Gastroesophageal sphincter (tissue), 4 donors: ENCODE results near the gene ELMO3. TPM values are rescaled to one million over a fixed set of nuclear protein-coding genes. Genes with fewer than 3 reads are reported as not detected.
A peak's percentile ranks its signal among the peaks of the same experiment; 100 is the strongest.

Source experiments
- ATAC-seq: fragments of 150-250 bp; one replicate; pipeline ENCODE4 v1.9.1; 2016; ENCODE audit warnings: mild to moderate bottlenecking, moderate library complexity
- H3K27ac ChIP-seq, 4 donors: fragments of 200-600 bp; sonication (generic) in 3 of 4; 1 replicate in 3 of 4; 2 replicates in 1 of 4; pipeline ENCODE4 v1.5.1; 2016 to 2019
- H3K27me3 ChIP-seq: fragments of 200-600 bp; sonication (generic); one replicate; pipeline ENCODE4 v1.5.1; 2019
- H3K36me3 ChIP-seq, 2 donors: fragments of 200-600 bp; sonication (generic); one replicate each; pipeline ENCODE4 v1.5.1; 2019; ENCODE audit warnings: control low read depth in 1 of 2
- H3K4me1 ChIP-seq, 3 donors: fragments of 200-600 bp; sonication (generic); 1 replicate in 2 of 3; 2 replicates in 1 of 3; pipeline ENCODE4 v1.5.1; 2016 to 2019; ENCODE audit warnings: control low read depth in 2 of 3
- H3K4me3 ChIP-seq, 2 donors: fragments of 200-600 bp; sonication (generic); one replicate each; pipeline ENCODE4 v1.5.1; 2019; ENCODE audit warnings: mild to moderate bottlenecking in 1 of 2, moderate library complexity in 1 of 2
- H3K9me3 ChIP-seq, 3 donors: fragments of 200-600 bp; sonication (generic); one replicate each; pipeline ENCODE4 v1.5.1; 2017 to 2019; ENCODE audit warnings: control low read depth in 2 of 3
- CTCF ChIP-seq, 4 experiments: fragments of 200-600 bp in 2 of 4; fragments of 450-650 bp in 2 of 4; sonication (generic) in 1 of 4; IDR thresholded peaks; one replicate each; pipeline ENCODE4 v1.5.1; 2017 to 2019; ENCODE audit warnings: antibody characterized with exemption in 4 of 4, mild to moderate bottlenecking in 2 of 4, moderate library complexity in 2 of 4
- EP300 ChIP-seq: sonication (generic); formaldehyde crosslinking; IDR thresholded peaks from one replicate; pipeline ENCODE4 v1.6.1; 2017; ENCODE audit warnings: antibody characterized with exemption, mild to moderate bottlenecking
- POLR2A ChIP-seq, 2 donors: fragments of 450-650 bp; IDR thresholded peaks; one replicate each; pipeline ENCODE4 v1.6.1; 2017; ENCODE audit warnings: antibody characterized with exemption in 2 of 2, mild to moderate bottlenecking in 2 of 2, moderate library complexity in 1 of 2
- POLR2AphosphoS5 ChIP-seq: sonication (generic); formaldehyde crosslinking; IDR thresholded peaks from one replicate; pipeline ENCODE4 v1.6.1; 2017; ENCODE audit warnings: antibody characterized with exemption
- WGBS, 2 donors: methylation state at CpG; one replicate each; pipeline ENCODE4 v1.1.5; 2018; ENCODE audit warnings: low coverage in 1 of 2; 5-methylcytosine and 5-hydroxymethylcytosine counted together
- total RNA-seq, 4 donors: library from RNA; depleted of rRNA; stranded (reverse); fragments of >200 nt; gene quantifications; one replicate each; pipeline ENCODE4 v1.1.0, GENCODE V29; 2016

ELMO3 gene
- total RNA-seq, 4 donors from 2014 or later, result 0.15 to 3.9 (median 1.3) TPM

GRCh38 chr16:67182288-67182687 is 16.6 kb upstream of the ELMO3 start:
- no peak for ATAC-seq
- Histone ChIP-seq H3K36me3 (no peaks in the 10 kb centered on the region), H3K4me1 (peaks cover 0 to 82% (median 27%) of the 10 kb centered on the region in 3 donors), H3K9me3 (no peaks in the 10 kb centered on the region), H3K27ac (peak overlapping the region in 3 of 4 donors; percentile 96 to 98 (median 97)), H3K4me3 (no peak overlapping the region), H3K27me3 (no peaks in the 10 kb centered on the region)
- WGBS, 2 donors, result 73 to 87% methylated on average over 2 of the region's 2 CpGs
- TF ChIP-seq POLR2A (IDR thresholded peaks at IDR 0.05) (no peak), EP300 (no peak), POLR2AphosphoS5 (no peak), CTCF (IDR thresholded peaks at IDR 0.05) (no peak)

- Histone ChIP-seq H3K27ac (peak overlapping the region in 3 of 4 donors; percentile 96 to 98 (median 97)), H3K27me3 (no peaks in the 10 kb centered on the region), H3K4me1 (peaks cover 0 to 72% (median 21%) of the 10 kb centered on the region in 3 donors), H3K4me3 (peak overlapping the region; percentile 64 to 80), H3K36me3 (no peaks in the 10 kb centered on the region), H3K9me3 (no peaks in the 10 kb centered on the region)
- no peak for TF ChIP-seq CTCF (IDR thresholded peaks at IDR 0.05)
- TF ChIP-seq EP300, result no peak
- no peak for TF ChIP-seq POLR2AphosphoS5
- TF ChIP-seq POLR2A (IDR thresholded peaks at IDR 0.05), result no peak
- no peak for ATAC-seq
- WGBS, 2 donors, result 9 to 40% methylated on average over 1 to 3 of the region's 11 CpGs
Measured at GRCh38 chr16:67183284-67183626, 15.7 kb upstream of the ELMO3 start.

- WGBS, 2 donors, result 0% methylated on average over 5 of the region's 77 CpGs; no CpG with 5 or more reads in 1 of the 2 donors
- Histone ChIP-seq H3K4me1 (peaks cover 0 to 66% (median 21%) of the 10 kb centered on the region in 3 donors), H3K27ac (peak within 1 kb of the TSS; percentile 90 to 98 (median 96)), H3K4me3 (peak within 1 kb of the TSS; percentile 64 to 80), H3K9me3 (no peaks in the 10 kb centered on the region), H3K27me3 (no peaks in the 10 kb centered on the region), H3K36me3 (no peaks in the 10 kb centered on the region)
- TF ChIP-seq POLR2A (IDR thresholded peaks at IDR 0.05) (peak; percentile 27 to 44), EP300 (no peak), CTCF (IDR thresholded peaks at IDR 0.05) (peak in 1 of 4 experiments; percentile 7), POLR2AphosphoS5 (peak; percentile 68)
- ATAC-seq, result peak; percentile 95
Measured at GRCh38 chr16:67183627-67184452, 15.1 kb upstream of the ELMO3 start, which contains the start of gene MATCAP1. TSS of gene MATCAP1 (minus strand) at chr16:67183963. CDS start at chr16:67180610, 3,353 bp downstream.

- WGBS, 2 donors, result 0% methylated on average over 3 of the region's 59 CpGs; no CpG with 5 or more reads in 1 of the 2 donors
- peak overlapping the region; percentile 64 to 80 for H3K4me3 ChIP-seq
- no peaks in the 10 kb centered on the region for H3K9me3 ChIP-seq
- peak overlapping the region; percentile 90 to 98 (median 96) for H3K27ac ChIP-seq
- ATAC-seq, result no peak
- TF ChIP-seq POLR2AphosphoS5 (no peak), CTCF (IDR thresholded peaks at IDR 0.05) (peak in 1 of 4 experiments; percentile 7)
- H3K27me3 ChIP-seq, result no peaks in the 10 kb centered on the region
- H3K4me1 ChIP-seq, result peaks cover 0 to 59% (median 21%) of the 10 kb centered on the region in 3 donors
- H3K36me3 ChIP-seq, result no peaks in the 10 kb centered on the region
Measured at GRCh38 chr16:67184453-67184994, 14.4 kb upstream of the ELMO3 start.
